HG03558 (cell line): Measurements from ENCODE around the gene PIM3.
"Not testable (repeated sequence)": the region's sequence is repeated elsewhere in the genome, so short reads cannot be mapped to it uniquely, and the experiment has no call there.

Source experiments
- ATAC-seq: cut with Tn5 transposase; IDR thresholded peaks from one replicate; pipeline ENCODE4 v1.9.1; 2021; ENCODE audit warnings: moderate number of reproducible peaks; ENCODE audit not compliant: unreplicated experiment; ENCODE audit errors: extremely low read depth

The PIM3 gene

GRCh38 chr22:49977578-49977977 is 17.0 kb downstream of the PIM3 start:
- ATAC-seq, result no peak

- no peak for ATAC-seq
Measured at GRCh38 chr22:49979587-49980264, 19.2 kb downstream of the PIM3 start.

GRCh38 chr22:49981799-49982198 is 21.2 kb downstream of the PIM3 start:
- ATAC-seq, result not testable (repeated sequence)

GRCh38 chr22:49983148-49984042 is 22.8 kb downstream of the PIM3 start:
- no peak for ATAC-seq

DNA sequence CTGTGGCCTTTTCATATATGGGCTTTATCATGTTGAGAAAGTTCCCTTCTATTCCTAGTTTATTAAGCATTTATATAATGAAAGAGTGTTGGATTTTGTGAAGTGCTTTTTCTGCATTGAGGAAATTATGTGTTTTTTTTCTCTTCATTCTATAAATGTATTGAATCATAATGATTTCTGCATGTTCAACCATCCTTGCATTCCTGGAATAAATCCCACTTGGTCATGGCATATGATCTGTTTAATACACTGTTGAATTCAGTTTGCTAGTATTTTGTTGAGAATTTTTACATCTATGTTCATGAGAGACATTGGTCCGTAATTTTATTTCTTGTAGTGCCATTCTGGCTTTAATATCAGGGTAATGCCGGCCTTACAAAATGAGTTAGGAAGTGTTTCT is 25.8 kb downstream of the PIM3 start:
- ATAC-seq, result no peak

- not testable (repeated sequence) for ATAC-seq
Measured at GRCh38 chr22:49989826-49990225, 29.3 kb downstream of the PIM3 start.

DNA sequence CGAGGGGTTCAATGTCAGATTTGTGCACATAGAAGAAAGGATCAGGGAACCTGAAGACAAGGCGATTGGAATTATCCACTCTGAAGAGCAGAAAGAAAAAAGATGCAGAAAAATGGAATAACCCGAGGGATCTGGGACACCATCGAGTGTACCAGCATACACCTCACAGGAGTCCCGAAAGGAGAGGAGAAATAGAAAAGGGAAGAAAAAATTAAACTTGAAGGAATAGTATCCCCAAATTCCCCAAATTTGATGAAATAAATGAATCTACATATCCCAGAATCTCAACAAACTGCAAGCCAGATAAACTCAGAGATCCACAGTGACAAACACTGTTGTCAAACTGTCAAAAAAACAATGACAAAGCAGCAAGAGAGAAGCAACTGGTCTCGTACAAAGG is 30.6 kb downstream of the PIM3 start:
- ATAC-seq, result no peak

DNA sequence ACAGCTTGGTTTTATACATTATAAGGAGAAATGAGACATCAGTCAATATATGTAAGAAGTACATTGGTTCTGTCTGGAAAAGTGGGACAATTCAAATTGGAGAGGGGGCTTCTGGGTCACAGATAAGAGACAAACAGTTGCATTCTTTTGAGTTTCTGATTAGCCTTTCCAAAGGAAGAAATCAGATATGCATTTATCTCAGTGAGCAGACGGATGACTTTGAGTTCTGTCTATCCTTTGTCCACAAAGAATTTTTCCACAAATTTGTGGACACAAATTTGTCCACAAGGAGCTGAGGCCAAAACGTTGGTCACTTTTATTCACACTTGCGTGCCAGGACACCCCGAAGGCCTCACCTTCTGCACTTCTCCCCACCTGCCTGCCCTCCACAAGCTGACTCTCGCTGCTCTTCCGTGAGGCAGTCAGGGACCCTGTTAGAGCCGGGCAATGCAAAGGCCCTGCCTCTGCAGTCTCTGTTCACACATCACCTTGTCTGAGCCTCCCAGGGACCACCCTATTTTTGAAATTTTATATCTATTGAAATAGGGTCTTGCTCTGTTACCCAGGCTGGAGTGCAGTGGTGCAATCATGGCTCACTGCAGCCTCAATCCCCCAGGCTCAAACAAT is 31.4 kb downstream of the PIM3 start:
- no peak for ATAC-seq

- ATAC-seq, result no peak
Measured at GRCh38 chr22:49992921-49993648, 32.5 kb downstream of the PIM3 start.

DNA sequence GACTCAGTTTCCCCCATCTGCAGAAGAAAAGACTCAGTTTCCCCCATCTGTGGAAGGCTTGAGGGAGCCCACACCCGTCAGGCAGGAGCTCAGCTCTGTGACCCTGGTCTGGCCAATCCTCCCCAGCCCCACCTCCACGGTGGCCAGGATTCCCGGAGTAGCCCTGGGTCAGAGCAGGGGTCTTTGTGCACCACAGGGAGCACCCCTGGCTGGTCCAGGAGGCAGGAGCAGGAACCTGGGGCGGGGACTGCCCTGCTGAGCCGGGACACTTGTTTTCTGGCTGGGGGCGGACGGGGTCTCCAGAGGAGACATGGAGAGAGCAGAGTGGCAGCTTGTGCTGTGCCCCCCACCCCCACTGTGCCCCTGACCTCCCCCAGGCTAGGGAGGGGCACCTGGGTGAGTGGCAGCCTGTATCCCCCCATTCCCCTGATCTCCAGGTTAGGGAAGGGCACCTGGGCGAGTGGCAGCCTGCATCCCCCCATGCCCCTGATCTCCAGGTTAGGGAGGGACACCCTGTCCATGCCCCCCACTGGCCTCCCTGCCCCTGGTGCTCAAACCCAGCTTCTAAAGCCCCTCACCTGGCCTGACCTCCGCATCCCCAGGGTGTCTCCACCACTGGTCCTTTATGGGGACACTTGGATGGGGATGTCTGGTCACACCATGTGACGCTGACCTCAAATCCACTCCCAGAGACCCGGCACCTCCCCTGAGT is 33.2 kb downstream of the PIM3 start:
- ATAC-seq, result no peak

DNA sequence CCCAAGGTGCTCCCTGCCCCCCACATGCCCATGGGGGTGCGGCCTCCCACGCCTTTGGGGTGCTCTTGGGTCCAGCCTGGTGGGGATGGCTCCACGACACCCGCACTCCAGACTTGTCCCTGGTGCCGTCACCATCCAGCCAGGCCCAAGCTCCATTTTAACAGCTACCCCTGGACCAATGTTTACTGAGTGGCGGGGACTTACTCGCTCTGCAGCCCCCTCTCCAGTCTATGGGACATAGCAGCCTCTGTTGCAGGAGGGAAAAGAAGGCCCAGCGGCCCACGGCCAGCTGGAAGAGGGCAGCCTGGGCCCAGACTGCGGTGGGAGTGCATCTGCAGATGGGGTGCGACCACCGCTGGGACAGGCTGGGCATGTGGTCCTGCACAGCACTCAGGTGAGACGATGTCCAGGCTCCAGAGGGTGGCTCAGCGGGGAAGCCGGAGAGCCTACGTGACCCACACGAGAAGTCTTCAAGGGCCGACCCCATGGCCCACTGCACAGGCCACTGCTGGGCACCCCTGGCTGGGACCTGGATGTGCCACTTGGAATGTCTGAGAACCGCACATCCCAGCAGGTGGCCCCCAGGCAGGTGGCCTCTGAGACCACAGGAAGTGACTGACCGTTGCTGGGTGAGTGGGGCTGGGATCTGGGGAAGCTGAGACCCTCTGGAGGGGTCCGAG is 33.9 kb downstream of the PIM3 start:
- ATAC-seq, result no peak

GRCh38 chr22:49995041-49995360 is 34.4 kb downstream of the PIM3 start:
- ATAC-seq, result no peak

- no peak for ATAC-seq
Measured at GRCh38 chr22:49995361-49996118, 35.0 kb downstream of the PIM3 start.

GRCh38 chr22:49996119-49996517 is 35.5 kb downstream of the PIM3 start:
- no peak for ATAC-seq

- no peak for ATAC-seq
Measured at GRCh38 chr22:49996518-49997250, 36.1 kb downstream of the PIM3 start.

DNA sequence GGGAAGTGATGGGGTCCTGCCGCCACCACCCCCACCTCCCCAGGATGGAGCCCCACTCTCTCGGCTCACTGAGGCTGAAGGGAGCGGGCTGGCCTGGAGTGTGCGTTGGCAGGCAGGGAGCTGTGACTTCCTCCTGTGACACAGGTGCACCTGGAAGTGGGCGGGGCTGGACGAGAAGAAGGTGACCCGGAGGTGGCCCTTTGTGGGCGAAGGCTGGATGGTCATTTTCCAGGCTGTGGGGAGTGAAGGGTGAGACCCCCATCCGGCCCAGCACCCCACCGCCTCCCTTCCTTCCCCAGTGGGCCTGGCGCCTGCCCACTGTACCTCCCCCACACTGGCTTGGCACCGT is 36.7 kb downstream of the PIM3 start:
- no peak for ATAC-seq

DNA sequence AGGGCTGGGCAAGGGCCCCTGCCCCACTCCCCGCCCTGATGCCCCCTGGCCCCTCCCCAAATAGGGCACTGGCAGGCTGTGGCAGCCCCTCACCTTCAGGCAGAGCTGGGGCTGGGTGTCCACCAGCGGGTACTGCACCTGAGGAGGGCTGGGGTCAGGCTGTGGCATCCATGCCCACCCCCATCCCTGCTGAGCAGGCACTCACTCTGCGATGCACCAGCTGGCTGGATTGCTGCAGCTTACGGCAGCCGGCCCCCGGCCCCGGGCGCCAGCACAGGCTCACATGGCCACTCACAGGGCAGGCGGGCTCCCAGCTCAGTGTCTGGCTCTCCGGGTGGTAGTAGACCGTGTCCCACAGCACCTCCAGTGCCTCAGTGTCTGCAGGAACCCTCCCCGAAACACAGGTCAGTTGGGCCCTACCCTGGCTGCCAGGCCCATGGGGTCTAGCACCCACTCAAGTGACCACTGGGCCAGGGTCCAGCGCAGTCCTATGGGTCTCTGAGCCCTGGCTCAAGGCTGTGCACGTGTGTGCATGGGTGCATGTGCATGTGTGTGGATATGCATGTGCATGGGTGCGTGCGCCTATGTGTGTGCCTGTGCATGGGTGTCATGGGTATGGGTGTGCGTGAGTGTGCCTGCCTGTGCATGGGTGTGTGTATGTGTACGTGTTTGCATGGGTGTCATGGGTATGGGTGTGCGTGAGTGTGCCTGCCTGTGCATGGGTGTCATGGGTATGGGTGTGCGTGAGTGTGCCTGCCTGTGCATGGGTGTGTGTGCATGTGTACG is 37.6 kb downstream of the PIM3 start:
- no peak for ATAC-seq

GRCh38 chr22:49998718-49999062 is 38.1 kb downstream of the PIM3 start:
- no peak for ATAC-seq
